Measurements from ENCODE around the gene ITSN1.

DNA sequence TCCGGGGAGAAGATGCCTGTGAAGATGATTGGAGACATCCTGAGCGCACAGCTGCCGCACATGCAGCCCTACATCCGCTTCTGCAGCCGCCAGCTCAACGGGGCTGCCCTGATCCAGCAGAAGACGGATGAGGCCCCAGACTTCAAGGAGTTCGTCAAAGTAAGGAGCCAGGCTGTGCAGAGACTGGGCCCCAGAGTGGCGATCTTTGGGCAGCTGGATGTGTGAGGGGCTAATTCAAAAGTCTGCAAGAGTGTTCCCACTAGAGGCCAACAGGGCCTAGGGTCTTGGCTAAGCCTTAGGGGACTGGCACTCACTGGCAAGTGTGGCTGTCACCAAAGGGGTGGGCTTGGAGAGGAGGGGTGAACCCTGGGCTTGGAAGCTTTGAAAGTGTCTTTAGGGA is 222.9 kb downstream of the ITSN1 start:
- TF ChIP-seq POLR2A (IDR thresholded peaks at IDR 0.05) (no peak), POLR2AphosphoS5 (IDR thresholded peaks at IDR 0.05) (no peak)
- TF ChIP-seq, protein P1, sequence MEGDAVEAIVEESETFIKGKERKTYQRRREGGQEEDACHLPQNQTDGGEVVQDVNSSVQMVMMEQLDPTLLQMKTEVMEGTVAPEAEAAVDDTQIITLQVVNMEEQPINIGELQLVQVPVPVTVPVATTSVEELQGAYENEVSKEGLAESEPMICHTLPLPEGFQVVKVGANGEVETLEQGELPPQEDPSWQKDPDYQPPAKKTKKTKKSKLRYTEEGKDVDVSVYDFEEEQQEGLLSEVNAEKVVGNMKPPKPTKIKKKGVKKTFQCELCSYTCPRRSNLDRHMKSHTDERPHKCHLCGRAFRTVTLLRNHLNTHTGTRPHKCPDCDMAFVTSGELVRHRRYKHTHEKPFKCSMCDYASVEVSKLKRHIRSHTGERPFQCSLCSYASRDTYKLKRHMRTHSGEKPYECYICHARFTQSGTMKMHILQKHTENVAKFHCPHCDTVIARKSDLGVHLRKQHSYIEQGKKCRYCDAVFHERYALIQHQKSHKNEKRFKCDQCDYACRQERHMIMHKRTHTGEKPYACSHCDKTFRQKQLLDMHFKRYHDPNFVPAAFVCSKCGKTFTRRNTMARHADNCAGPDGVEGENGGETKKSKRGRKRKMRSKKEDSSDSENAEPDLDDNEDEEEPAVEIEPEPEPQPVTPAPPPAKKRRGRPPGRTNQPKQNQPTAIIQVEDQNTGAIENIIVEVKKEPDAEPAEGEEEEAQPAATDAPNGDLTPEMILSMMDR (IDR thresholded peaks at IDR 0.05), result no peak
